Esophagus (tissue), 2 donors: ENCODE results near the gene RPS6KC1. TPM values are rescaled to one million over a fixed set of nuclear protein-coding genes. Genes with fewer than 3 reads are reported as not detected.
"Not testable (repeated sequence)": the region's sequence is repeated elsewhere in the genome, so short reads cannot be mapped to it uniquely, and the experiment has no call there.

ENCODE experiments used
- H3K27ac ChIP-seq, 2 donors: one replicate each; pipeline ENCODE4 v1.5.1; 2013; ENCODE audit warnings: low read depth in 2 of 2, mild to moderate bottlenecking in 2 of 2, inconsistent platforms in 1 of 2, low read length in 1 of 2, moderate library complexity in 1 of 2
- H3K27me3 ChIP-seq, 2 donors: one replicate each; pipeline ENCODE4 v1.6.1; 2013; ENCODE audit warnings: low read length in 2 of 2, control low read depth in 1 of 2, mild to moderate bottlenecking in 1 of 2; ENCODE audit not compliant: insufficient read depth in 2 of 2, control insufficient read depth in 1 of 2
- H3K36me3 ChIP-seq, 2 donors: one replicate each; pipeline ENCODE4 v1.6.1; 2013; ENCODE audit warnings: low read length in 1 of 2; ENCODE audit not compliant: control insufficient read depth in 2 of 2, insufficient read depth in 2 of 2
- H3K4me1 ChIP-seq, 2 donors: one replicate each; pipeline ENCODE4 v1.6.1; 2013; ENCODE audit warnings: low read length in 1 of 2; ENCODE audit not compliant: control insufficient read depth in 2 of 2, insufficient read depth in 2 of 2
- H3K4me3 ChIP-seq, 2 donors: one replicate each; pipeline ENCODE4 v1.5.1; 2013; ENCODE audit warnings: low read length in 2 of 2, mild to moderate bottlenecking in 2 of 2, low read depth in 1 of 2, moderate library complexity in 1 of 2
- H3K9me3 ChIP-seq, 2 donors: one replicate each; pipeline ENCODE4 v1.6.1; 2013; ENCODE audit warnings: mild to moderate bottlenecking in 2 of 2, low read depth in 1 of 2, low read length in 1 of 2, moderate library complexity in 1 of 2; ENCODE audit not compliant: control insufficient read depth in 2 of 2, insufficient read depth in 1 of 2
- WGBS, 2 donors: extraction: QIAGEN DNeasy Blood & Tissue Kit; methylation state at CpG; one replicate each; pipeline ENCODE4 v1.1.7; 2013; 5-methylcytosine and 5-hydroxymethylcytosine counted together
- polyA plus RNA-seq, 2 donors: library from polyadenylated mRNA; stranded (reverse); fragments of 200-250 nt; gene quantifications; one replicate each; pipeline ENCODE4 v1.2.3, GENCODE V29; 2013
- donor health status: healthy with polysubstance abuse.
- donor health status: Bipolar disorder and iron deficiency.

Gene RPS6KC1
- polyA plus RNA-seq, 2 donors: 2.2 to 3.8 TPM

DNA sequence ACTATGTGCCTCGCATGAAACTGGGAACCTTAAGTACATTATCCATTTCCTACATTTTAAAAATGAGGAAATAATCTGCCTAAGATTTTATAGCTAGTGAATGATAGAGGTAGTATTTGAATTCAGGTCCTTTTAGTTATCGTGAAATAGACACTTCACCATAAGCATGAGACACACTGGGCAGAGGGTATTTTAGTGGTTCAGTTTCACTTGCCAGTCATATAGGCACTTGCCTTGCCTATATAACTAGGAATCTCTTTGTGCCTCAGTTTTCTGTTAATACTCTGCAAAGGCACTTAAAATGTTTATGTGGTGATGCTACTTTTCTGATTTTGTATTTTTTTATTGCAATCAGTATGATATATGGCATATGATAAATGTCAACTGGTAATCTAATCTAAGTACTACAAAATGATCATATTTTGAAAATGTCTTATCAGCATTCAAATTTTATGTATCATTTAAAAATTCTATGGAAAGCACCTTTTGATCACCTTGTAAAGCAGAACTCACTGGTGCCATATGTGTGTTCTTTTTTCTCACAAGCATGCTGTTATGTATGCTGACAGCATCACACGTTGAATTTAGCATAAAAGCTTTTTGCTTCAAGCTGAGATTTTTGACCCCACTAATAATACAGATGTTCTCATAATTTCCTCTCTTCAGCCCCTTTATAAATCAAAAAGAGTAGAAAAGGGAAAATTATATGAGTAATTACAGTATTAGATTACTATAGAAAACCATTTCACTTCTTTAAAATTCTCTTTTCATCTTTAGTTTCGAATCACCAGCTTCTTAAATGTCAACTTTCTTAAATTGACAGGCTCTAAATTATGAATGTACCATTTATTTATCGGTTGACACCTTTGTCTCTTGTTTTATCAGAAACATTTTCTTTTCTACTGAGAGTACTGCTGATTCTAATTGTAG, 52.6 kb downstream of the RPS6KC1 start:
- H3K9me3 ChIP-seq: no peaks in the 10 kb centered on the region
- no peak overlapping the region for H3K4me3 ChIP-seq
- 84 to 85% methylated on average over 5 of the region's 5 CpGs for WGBS, 2 donors
- no peaks in the 10 kb centered on the region for H3K4me1 ChIP-seq
- H3K27ac ChIP-seq: no peak overlapping the region
- no peaks in the 10 kb centered on the region for H3K36me3 ChIP-seq
- H3K27me3 ChIP-seq: no peaks in the 10 kb centered on the region

GRCh38 chr1:213104604-213105003, 53.6 kb downstream of the RPS6KC1 start:
- H3K9me3 ChIP-seq: no peaks in the 10 kb centered on the region

DNA sequence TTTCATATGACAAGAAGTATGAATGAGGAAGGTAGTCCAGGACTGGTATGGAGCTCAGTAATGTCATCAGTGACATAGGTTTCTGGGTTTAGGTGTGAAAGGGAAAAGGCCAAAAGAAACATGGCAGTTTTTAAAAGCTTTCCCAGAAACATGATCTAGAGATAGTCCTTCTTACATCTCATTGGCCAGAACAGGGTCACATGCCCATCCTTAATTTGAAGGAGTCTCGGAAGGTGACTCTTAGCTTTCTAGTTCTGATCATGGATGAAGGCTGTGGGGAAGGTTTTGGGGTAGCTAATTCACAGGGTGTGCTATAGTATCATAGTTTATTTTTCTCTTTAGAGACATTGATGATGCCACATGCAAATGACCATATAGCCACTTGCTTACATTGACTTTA, 55.3 kb downstream of the RPS6KC1 start:
- Histone ChIP-seq H3K27ac (no peak overlapping the region), H3K4me1 (no peaks in the 10 kb centered on the region), H3K9me3 (no peaks in the 10 kb centered on the region), H3K4me3 (no peak overlapping the region), H3K27me3 (no peaks in the 10 kb centered on the region), H3K36me3 (no peaks in the 10 kb centered on the region)
- WGBS, 2 donors: 100% methylated on average over 1 of the region's 1 CpG

More at GRCh38 chr1:213104604-213105003, 53.6 kb downstream of the RPS6KC1 start:
- H3K4me3 ChIP-seq: no peak overlapping the region
- H3K27ac ChIP-seq: no peak overlapping the region
- 90 to 94% methylated on average over 2 of the region's 2 CpGs for WGBS, 2 donors
- no peaks in the 10 kb centered on the region for H3K4me1 ChIP-seq
- no peaks in the 10 kb centered on the region for H3K27me3 ChIP-seq
- no peaks in the 10 kb centered on the region for H3K36me3 ChIP-seq

- Histone ChIP-seq H3K27me3 (no peaks in the 10 kb centered on the region), H3K4me1 (no peaks in the 10 kb centered on the region), H3K9me3 (no peaks in the 10 kb centered on the region), H3K36me3 (no peaks in the 10 kb centered on the region), H3K27ac (no peak overlapping the region), H3K4me3 (no peak overlapping the region)
- 92% methylated on average over 2 of the region's 2 CpGs for WGBS, 2 donors
These were observed 56.6 kb downstream of the RPS6KC1 start for GRCh38 chr1:213107613-213108012.

- no peaks in the 10 kb centered on the region for H3K9me3 ChIP-seq
- 69 to 75% methylated on average over 4 of the region's 4 CpGs for WGBS, 2 donors
These were observed 59.6 kb downstream of the RPS6KC1 start for GRCh38 chr1:213110349-213111300.

DNA sequence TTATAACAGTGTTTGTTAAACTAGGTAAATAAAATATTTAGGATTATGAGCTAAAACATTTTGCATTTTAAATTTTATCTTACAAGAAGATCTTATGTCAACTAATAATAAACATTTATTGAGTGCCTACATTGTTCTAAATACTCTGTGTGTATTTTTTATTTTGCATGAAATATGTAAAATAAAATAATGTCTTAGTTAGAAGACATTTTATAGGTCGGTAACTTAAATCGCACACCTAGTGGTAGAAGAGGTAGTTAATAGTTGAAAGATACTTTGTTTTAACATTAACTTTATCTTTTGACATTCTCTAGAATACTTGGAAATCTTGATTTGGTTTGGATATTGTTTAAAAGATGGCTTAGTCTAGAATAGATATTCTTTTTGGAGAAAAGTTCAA, 60.5 kb downstream of the RPS6KC1 start:
- no peak overlapping the region for H3K4me3 ChIP-seq
- no peaks in the 10 kb centered on the region for H3K27me3 ChIP-seq
- H3K36me3 ChIP-seq: no peaks in the 10 kb centered on the region
- H3K27ac ChIP-seq: no peak overlapping the region
- no peaks in the 10 kb centered on the region for H3K4me1 ChIP-seq
- no peaks in the 10 kb centered on the region for H3K9me3 ChIP-seq
- WGBS, 2 donors: 93 to 96% methylated on average over 2 of the region's 2 CpGs

More at GRCh38 chr1:213110349-213111300, 59.6 kb downstream of the RPS6KC1 start:
- Histone ChIP-seq H3K36me3 (no peaks in the 10 kb centered on the region), H3K4me1 (no peaks in the 10 kb centered on the region), H3K27ac (no peak overlapping the region), H3K4me3 (no peak overlapping the region), H3K27me3 (no peaks in the 10 kb centered on the region)

DNA sequence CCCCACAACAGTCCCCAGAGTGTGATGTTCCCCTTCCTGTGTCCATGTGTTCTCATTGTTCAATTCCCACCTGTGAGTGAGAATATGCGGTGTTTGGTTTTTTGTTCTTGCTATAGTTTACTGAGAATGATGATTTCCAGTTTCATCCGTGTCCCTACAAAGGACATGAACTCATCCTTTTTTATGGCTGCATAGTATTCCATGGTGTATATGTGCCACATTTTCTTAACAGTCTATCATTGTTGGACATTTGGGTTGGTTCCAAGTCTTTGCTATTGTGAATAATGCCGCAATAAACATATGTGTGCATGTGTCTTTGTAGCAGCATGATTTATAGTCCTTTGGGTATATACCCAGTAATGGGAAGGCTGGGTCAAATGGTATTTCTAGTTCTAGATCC, 61.7 kb downstream of the RPS6KC1 start:
- not testable (repeated sequence) for H3K4me3 ChIP-seq, H3K4me1 ChIP-seq, H3K9me3 ChIP-seq, H3K27ac ChIP-seq, H3K27me3 ChIP-seq, H3K36me3 ChIP-seq
- WGBS, 2 donors: 94 to 98% methylated on average over 3 of the region's 3 CpGs

GRCh38 chr1:213117699-213118180, 66.7 kb downstream of the RPS6KC1 start:
- 77 to 78% methylated on average over 4 of the region's 4 CpGs for WGBS, 2 donors
- H3K27ac ChIP-seq, H3K4me3 ChIP-seq, H3K36me3 ChIP-seq, H3K27me3 ChIP-seq, H3K9me3 ChIP-seq, H3K4me1 ChIP-seq: not testable (repeated sequence)

DNA sequence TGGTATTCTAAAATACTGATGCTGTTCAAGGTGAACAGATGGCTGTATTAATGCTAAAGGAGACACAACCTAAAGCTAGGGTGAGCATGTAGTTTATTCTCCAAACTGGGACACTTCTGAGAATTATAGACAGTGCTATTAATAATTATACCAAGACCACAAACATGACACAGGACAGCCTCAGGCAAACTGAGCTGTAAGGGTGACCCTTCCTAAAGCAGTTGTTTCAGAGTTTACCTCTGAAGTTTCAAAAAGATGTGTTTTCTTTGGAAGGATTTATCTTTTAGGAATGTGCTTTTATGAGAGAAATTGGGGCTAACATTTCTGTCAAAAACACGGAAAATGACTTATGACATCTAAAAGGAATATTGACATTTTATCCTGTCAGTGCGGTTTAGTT, 68.8 kb downstream of the RPS6KC1 start:
- Histone ChIP-seq H3K27ac (no peak overlapping the region), H3K4me3 (no peak overlapping the region), H3K36me3 (no peaks in the 10 kb centered on the region), H3K9me3 (no peaks in the 10 kb centered on the region), H3K4me1 (no peaks in the 10 kb centered on the region), H3K27me3 (no peaks in the 10 kb centered on the region)
- 87 to 91% methylated on average over 2 of the region's 2 CpGs for WGBS, 2 donors
